GM04504 (cell line): ENCODE results near the gene AOC3.
"Not testable (repeated sequence)": the region's sequence is repeated elsewhere in the genome, so short reads cannot be mapped to it uniquely, and the experiment has no call there.

Experiments
- DNase-seq: peaks from one replicate; pipeline ENCODE4 v3.0.0-alpha.2; 2012; ENCODE audit warnings: low read depth

AOC3 gene

DNA sequence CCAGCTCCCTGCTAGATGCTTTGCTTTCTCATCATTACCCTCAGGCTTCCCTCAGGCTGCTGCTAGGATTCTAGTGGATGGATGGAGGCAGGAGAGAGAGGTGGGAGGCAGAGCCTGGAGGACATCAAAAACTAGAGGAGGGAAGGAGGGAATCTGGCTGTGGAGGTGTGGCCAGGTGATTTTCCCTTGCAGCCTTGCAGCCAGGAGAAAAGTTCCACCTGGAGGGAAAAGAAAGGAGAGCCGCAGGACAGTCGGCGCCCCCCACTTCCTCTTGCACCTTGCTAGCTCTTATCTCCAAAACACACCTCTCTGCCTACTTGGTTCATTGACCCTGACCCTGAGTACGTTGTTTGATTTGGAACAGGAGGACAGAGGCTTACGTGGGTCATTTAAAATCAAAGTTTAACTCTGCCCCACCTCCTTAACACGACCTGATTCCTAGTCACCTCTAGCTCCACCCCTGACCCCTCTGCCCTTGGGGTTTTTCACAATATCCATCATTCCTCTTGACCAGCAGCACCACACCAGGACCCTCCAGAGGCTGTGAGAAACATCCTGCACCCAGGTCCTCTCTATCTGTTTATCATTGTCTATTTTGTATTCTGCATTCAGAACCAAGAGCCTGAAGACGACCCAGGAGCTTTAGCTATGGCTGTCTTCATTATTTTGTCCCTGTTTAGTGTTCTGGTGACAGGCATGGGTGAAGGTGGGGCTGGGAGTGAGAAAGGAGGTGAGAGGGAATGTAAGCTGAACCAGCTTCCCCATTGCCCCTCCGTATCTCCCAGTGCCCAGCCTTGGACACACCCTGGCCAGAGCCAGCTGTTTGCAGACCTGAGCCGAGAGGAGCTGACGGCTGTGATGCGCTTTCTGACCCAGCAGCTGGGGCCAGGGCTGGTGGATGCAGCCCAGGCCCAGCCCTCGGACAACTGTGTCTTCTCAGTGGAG is 15.9 kb downstream of the AOC3 start:
- no peak for DNase-seq

DNA sequence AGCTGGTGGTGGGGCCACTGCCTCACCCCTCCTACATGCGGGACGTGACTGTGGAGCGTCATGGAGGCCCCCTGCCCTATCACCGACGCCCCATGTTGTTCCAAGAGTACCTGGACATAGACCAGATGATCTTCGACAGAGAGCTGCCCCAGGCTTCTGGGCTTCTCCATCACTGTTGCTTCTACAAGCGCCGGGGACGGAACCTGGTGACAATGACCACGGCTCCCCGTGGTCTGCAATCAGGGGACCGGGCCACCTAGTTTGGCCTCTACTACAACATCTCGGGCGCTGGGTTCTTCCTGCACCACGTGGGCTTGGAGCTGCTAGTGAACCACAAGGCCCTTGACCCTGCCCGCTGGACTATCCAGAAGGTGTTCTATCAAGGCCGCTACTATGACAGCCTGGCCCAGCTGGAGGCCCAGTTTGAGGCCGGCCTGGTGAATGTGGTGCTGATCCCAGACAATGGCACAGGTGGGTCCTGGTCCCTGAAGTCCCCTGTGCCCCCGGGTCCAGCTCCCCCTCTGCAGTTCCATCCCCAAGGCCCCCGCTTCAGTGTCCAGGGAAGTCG is 16.8 kb downstream of the AOC3 start:
- not testable (repeated sequence) for DNase-seq

GRCh38 chr17:42868338-42868737 is 17.3 kb downstream of the AOC3 start:
- DNase-seq: no peak

DNA sequence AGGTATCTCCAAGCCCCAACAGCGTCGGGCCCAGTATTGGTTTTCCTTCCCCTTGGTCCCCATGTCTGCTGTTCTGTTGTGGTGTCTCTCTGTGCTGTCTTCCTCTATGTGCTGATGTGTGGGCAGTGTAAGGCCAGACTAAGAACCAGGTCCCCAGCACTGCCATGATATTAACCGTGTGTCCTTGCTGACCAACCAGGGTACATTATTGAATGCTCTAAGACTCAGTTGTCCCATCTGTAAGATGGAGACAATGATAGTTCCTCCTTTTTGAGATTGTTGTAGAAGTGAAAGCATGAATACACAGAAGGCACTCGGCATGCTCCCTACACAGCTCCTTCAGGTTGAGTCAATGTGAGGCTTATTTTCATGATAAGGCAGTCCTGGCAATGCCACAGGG is 20.6 kb downstream of the AOC3 start:
- no peak for DNase-seq

- DNase-seq: no peak
These were observed 21.4 kb downstream of the AOC3 start for GRCh38 chr17:42872251-42872965.

GRCh38 chr17:42873315-42873714 is 22.3 kb downstream of the AOC3 start:
- DNase-seq: no peak

- DNase-seq: not testable (repeated sequence)
These were observed 23.1 kb downstream of the AOC3 start for GRCh38 chr17:42873932-42874695.

DNA sequence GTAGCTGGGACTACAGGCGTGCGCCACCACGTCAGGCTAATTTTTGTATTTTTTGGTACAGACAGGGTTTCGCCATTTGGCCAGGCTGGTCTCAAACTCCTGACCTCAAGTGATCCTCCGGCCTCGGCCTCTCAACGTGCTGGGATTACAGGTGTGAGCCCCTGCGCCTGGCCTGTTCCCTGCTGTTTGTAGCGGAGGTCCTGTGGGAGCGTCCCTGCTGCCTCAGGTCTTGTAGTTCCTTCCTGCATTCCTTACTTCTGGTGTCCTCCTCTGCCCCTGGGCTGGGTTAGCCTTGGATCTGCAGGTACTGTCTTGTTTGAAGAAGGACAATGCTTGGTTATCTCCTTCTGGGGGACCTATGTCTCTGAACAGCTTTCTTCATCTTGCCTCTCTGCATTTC is 26.0 kb downstream of the AOC3 start:
- DNase-seq: no peak

- no peak for DNase-seq
These were observed 27.3 kb downstream of the AOC3 start for GRCh38 chr17:42878123-42878880.

DNA sequence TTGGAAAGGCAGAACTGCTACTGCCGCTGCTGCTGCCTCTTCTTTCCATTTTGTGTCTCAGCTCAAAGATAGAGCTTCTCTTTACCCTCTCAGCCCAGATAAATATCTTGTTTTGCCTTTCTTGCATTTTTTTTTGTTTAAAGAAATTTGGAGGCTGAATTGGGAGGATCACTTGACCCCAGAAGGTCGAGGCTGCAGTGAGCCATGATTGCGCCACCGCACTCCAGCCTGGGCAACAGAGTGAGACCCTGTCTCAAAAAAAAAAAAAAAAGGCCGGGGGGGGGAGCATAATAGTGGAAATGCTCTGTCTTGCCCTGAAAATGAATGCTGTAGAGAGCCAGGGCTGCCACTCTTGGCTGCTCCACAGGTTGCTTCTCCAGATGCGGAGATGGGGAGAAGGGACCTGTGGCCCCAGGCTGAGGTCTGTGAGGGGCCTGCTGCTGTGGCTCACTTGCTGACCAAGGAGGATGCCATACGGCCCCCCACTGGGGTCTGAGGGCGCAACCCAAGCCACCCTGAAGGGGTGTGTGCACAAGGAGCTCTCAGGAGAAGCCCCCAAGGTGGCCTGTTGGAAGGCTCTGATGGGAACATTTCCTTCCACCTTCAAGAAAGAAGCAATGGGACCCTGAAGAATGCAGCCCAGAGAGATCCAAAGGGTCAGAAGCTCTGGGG is 28.1 kb downstream of the AOC3 start:
- no peak for DNase-seq

GRCh38 chr17:42879596-42879985 is 28.6 kb downstream of the AOC3 start:
- peak; percentile 17 for DNase-seq

- no peak for DNase-seq
These were observed 29.8 kb downstream of the AOC3 start for GRCh38 chr17:42880776-42881310.

GRCh38 chr17:42881706-42882105 is 30.7 kb downstream of the AOC3 start:
- not testable (repeated sequence) for DNase-seq

- DNase-seq: no peak
These were observed 31.2 kb downstream of the AOC3 start for GRCh38 chr17:42882166-42882565.

DNA sequence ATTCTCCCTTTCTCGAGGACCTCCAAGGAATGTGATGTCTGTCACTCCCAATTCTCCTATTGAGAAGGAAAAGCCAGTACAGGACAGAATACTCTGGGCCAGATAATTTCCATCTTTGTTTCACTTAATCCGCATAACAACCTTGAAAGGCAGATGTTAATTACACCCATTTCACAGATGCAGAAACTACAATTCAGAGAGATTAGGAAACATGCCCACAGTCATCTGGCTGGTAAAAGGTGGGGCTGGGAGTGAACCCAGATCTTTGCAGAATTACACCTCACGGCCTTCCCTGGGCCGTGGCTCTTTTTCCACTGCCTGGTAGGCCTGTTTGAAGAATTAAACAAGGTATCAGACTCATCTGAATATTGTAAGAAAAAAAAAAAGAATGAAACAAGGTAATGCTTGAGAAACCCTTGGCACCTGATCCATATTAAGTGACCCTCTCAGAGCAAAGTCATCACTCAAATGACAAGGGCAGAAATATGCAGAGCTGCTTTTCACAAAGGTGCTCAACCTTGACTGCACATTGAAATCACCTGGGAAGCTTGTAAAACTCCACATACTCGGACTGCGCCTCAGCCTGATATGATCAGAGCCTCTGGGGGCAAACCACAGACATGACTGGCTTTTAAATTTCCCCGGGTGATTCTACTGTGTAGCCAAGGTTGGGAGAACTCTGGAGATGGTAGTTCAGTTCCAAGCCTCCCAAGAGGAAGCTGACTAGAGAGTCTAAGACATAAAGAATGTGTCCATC is 33.0 kb downstream of the AOC3 start:
- DNase-seq: no peak

DNA sequence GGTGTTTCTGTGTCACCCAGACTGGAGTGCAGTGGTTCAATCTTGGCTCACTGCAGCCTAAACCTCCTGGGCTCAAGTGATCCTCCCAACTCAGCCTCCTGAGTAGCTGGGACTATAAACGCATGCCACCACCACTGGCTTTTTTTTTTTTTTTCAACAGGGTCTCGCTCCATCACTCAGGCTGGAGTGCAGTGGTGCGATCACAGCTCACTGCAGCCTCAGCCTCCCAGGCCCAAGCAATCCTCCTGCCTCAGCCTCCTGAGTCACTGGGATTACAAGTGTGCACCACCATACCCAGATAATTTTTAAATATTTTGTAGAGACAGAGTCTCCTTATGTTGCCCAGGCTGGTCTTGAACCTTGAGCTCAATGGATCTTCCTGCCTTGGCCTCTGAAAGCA is 34.8 kb downstream of the AOC3 start:
- not testable (repeated sequence) for DNase-seq

DNA sequence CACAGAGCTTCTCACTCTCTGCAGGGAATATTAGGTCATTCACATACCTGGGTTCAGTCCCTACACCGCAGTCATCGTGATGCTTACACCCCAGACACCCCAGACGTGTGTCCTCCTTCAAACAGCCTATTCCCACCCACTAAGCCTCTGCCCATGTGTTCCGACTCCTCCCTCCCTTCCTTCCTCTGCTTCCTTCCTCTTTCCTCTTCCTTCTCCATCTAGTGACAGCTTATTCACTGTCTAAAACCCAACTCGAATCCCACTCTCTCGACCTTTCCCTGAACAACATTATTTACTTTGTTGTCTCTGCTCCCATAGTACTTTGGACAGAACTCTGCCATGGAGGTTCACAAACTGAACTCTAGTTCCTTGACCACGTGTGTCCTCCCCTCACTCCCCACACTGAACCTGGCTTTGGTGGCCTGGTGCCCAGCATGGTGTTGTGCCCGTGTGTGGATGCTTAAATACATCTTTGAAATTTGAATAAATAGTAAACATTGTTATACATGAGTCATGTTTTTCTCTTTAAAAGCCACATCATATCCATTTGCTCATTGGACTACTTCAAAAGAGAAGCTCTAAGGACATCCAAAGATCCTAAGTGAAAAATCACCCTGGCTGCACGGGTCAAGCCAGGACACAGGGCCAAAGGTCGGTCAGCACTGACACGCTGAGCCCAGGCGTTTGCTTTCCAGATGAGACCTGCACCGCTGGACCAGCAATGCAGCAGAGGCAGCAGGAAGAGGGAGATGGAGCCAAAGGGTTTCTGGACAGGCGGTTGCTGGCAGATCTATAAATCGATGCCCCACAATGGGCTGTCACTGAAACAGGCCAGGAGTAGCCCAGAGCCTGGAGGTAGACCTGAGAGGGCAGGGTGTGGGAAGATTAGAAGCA is 35.5 kb downstream of the AOC3 start:
- DNase-seq: no peak

DNA sequence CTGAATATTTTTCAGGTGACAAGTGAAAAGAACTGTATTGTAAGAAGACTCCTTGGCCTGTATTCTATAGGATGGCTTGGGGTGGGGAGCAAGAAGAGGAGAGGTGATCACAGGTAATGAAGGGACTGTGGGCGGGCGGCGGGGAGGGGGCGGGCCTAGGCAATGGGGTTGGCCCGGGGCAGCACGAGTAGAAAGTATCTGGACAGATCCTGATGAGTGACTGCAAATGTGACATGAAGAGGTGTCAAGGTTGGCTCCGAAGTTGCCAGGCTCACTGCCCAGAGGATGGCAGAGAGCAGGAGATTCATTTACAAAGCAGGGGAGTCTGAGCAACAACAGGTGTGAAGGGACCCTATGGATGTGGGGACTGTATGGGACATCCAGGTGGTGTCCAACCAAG is 38.8 kb downstream of the AOC3 start:
- DNase-seq: no peak
